Measurements from ENCODE around the gene CPNE4.

The CPNE4 gene

DNA sequence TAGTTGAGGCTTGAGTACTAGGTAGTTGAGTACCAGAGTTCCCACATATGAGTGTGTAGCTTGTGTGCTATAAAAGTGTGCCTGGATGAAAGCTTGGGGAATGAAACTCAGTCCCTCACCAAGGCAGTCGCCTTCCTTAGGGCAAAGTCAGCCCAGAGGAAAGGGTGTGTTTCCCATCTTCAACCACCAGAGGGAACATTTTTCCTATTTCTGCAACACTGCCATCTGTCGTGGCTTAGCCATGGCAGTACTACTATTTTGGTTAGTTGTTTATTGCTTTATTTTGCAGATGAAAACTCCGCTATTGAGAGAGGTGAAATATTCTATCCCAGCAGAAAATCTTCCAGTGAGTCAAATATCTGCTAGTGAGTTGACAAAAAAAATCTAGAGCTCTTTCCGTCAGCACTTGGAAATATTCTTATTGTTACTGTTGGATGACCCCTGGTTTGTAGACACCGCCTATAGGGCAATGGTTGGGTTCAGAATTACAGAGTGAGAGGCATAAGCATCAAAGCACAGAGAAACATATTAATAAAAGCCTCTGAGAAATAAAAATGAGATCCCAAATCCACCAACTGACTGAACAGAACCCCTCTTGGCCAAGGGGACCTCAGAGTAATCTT lies 239.9 kb downstream of the CPNE4 start:
- no peak for DNase-seq

GRCh38 chr3:131793870-131794269 lies 240.9 kb downstream of the CPNE4 start:
- no peak for DNase-seq

DNA sequence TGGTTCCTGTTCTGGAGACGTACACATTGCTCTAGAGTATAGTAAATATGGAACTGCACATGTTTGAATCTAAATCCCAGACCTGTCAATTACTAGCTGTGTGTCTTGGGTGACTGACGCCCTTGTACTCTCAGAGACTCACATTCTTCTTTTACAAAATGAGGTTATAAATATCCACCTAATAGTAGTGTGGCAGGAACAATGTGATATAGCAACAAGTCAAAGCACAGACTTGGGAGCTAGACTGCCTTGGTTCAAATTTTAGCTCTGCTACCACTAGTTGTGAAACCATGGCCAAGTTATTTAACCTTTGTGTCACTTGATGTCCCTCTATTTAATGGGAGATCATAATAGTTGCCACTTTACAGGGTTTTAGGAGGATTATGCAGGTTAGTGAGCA lies 245.6 kb downstream of the CPNE4 start:
- no peak for DNase-seq

- no peak for DNase-seq
Measured at GRCh38 chr3:131786386-131786785, 248.4 kb downstream of the CPNE4 start.

DNA sequence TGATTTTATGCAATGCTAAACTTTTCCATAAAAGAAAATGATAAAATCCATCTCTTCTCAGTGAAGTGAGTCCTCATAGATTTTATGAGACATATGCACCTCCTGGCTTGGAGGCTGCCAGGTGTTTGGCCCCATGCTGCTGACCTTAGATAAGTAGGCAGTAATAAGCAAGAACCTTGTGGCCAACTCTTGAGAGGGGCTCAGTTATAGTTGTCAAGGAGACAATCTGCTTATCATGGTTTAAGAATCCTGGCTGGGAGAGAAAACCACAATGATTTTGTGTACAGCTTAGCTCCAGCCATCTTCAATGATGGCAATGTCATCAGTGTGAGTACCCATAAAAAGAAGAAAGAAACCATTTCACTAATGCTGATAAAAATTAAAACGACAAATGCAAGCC lies 252.1 kb downstream of the CPNE4 start:
- DNase-seq, result no peak

GRCh38 chr3:131778526-131778925 lies 256.3 kb downstream of the CPNE4 start:
- DNase-seq, result no peak

DNA sequence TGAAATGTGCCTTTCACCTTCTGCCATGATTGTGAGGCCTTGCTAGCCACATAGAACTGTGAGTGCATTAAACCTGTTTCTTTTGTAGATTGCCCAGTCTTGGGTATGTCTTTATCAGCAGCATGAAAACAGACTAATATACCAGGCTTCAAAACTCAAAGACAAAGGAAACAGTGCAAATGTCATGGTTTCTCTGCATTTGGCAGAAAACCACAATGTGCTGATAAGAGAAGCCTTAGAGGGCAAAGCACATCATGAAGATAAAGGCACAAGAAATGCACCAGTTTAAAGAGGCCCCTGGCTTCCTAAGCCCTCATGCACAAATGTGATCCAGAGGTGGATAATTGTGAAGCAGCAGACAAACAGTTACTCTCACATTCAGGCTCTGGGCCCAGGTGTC lies 259.2 kb downstream of the CPNE4 start:
- no peak for DNase-seq

- no peak for DNase-seq
Measured at GRCh38 chr3:131772269-131773026, 262.4 kb downstream of the CPNE4 start.

GRCh38 chr3:131762981-131763564 lies 271.7 kb downstream of the CPNE4 start:
- DNase-seq, result no peak

- DNase-seq, result no peak
Measured at GRCh38 chr3:131756405-131756804, 278.4 kb downstream of the CPNE4 start.

GRCh38 chr3:131755380-131755779 lies 279.4 kb downstream of the CPNE4 start:
- no peak for DNase-seq

- DNase-seq, result no peak
Measured at GRCh38 chr3:131750256-131750655, 284.6 kb downstream of the CPNE4 start.

DNA sequence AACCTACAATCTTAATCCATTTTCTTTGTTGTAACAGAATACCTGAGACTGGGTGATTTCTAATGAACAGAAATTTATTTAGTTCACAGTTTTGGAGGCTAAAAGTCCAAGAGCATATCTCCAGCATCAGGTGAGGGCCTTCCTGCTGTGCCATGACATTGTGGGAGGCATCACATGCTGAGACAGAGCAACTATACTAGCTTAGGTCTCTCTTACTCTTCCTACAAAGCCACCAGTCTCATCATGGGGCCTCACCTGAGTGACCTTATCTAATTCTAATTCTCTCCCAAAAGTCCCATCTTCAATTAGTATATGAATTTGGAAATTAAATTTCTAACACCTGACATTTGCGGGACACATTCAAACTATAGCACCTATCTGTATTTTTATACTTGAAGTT lies 285.0 kb downstream of the CPNE4 start:
- DNase-seq, result no peak

GRCh38 chr3:131747466-131747865 lies 287.3 kb downstream of the CPNE4 start:
- DNase-seq, result no peak

DNA sequence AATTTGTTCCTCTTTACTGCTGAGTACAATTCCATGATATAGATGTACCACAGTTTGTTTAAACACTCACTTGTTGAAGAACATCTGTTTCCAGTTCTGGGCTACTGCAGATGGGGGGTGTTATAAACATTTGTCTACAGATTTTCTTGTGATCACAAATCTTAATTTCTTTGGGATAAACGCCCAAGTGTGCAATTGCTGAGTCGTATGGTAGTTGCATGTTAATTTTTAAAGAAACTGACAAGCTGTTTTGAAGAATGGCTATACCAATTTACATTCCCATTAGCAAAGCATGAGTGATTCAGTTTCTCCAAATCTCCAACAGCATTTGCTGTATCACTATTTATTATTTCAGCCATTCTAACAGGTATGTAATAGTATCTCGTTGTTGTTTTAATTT lies 290.0 kb downstream of the CPNE4 start:
- no peak for DNase-seq

GRCh38 chr3:131743126-131743525 lies 291.7 kb downstream of the CPNE4 start:
- no peak for DNase-seq

- no peak for DNase-seq
Measured at GRCh38 chr3:131739211-131739610, 295.6 kb downstream of the CPNE4 start.

DNA sequence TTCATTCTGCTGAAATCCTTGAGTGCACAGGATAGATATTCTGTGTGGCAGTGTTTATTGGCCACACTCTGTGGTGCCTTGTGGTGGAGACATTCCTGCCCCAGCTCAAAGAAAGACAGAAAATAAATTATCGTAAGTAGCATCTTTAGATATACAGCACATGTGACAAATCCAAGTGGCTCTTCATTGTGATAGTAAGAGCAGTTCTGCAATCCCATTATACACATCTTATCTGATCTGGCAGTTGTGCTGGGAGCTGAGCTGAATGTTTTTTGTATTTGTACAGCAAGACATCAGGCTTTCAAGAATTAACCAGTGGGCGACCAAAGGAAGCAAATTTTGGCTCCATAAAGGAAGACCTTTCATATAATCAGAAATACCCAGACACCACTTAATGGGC lies 296.7 kb downstream of the CPNE4 start:
- no peak for DNase-seq

GRCh38 chr3:131735544-131735943 lies 299.3 kb downstream of the CPNE4 start:
- no peak for DNase-seq

GRCh38 chr3:131735116-131735515 lies 299.7 kb downstream of the CPNE4 start:
- DNase-seq, result no peak

- DNase-seq, result no peak
Measured at GRCh38 chr3:131733086-131733841, 301.6 kb downstream of the CPNE4 start.

DNA sequence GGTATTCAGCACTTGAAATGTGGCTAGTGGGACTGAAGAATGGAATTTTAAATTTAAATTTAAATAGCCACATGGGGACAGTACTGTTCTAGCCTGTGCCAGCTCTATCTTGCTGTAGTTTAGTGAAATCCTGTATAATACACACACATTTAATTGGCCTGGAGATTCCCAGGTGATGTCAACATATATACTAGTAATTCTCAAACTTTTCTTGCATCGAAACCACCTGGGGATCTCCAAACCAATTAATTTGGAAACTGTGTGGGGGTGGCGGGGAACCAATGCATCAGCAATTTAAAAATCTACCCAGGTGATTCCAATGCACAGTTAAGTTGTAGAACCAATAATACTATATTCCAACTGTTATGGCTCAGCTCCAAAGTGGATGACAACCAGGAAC lies 303.1 kb downstream of the CPNE4 start:
- DNase-seq, result no peak

GRCh38 chr3:131730581-131730980 lies 304.2 kb downstream of the CPNE4 start:
- no peak for DNase-seq

DNA sequence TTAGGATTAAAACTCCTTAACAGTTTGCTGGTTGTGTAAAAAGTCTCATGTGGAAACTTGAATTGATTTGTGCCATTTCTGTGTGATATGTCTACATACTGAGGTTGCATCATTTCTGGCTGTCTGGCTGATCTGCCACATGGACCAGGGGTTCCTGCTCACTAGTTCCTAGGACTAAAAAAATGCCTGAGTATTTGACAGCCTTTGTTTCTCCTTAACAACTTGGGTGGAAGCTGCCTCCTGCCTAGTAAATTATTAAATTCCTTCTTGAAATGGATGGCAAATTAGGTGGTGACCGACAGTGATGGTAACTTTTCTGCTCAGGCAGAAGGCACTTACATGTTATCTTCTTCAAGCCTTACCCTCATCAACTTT lies 305.2 kb downstream of the CPNE4 start:
- no peak for DNase-seq

Data from NK-92 treated with Interleukin-12 subunit alpha and Interleukin-12 subunit beta, amount 100 ng/mL, for 24 hours (cell line).